ENCODE data around the gene GABRR1. TPM values are rescaled to one million over a fixed set of nuclear protein-coding genes. Genes with fewer than 3 reads are reported as not detected.
A peak's percentile ranks its signal among the peaks of the same experiment; 100 is the strongest.

Gene GABRR1
- polyA plus RNA-seq, 1 experiment, result not detected

DNA sequence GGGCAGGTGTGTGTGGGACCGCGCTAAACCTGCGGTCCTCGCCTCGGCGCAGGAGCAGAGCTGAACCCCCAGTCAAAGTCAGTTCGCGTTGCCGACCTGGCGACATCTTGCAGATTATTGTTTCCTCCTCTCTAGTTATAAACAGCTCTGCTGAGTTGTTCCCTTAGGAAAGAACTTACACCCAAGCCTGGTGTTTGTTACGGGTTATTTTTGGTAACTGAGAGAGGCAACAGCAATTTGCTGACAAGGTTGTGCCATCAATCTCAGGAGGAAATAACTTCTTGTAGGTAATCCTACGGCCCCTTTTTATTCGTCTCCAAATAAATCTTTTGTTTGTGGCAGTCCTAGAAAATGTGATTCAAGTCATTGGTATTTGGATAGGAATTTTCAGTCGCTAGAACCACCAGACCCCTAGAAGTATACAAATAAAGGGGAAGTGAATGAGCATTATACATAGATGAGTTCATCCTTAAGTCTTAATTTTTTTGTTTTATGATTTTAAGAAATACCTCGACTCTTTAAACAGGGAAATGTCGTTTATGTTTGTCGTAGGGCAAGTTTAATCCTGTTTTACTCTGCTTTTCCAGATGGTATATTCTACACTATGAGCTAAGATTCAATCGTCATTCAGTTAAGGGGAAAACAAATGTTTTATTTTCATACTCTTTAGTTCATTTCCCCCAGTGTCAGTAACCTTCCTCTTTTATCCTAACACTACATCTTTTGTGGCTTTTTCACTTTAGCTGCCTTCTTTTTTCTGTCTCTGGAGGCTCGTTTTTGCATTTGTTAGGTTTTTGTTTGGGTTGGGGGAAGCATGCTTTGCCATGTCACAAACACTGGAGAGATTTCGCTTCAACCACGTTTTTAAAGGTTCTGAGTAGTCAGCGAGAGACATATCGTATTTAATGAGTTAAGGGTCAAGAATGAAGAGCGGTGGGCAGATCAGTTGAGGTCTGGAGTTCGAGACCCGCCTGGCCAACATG is 70.1 kb downstream of the GABRR1 start:
- DNase-seq (ENCODE audit: low read depth, low spot score), result no peak
- ChIA-PET POLR2A (interaction anchor here (0.5 to 2.8 kb wide), 3 partner anchors 67 to 213 kb away, joined by 3 to 20 read pairs (median 7); partner anchors contain the start of genes PNRC1 and UBE2J1), CTCF (interaction anchor here (1.2 kb wide), 1 partner anchor 61 kb away, joined by 4 read pairs; no protein-coding TSS in a partner anchor)
- Histone ChIP-seq H3K9me3 (ENCODE audit: control insufficient read depth, insufficient read depth, low read length) (peaks cover 4% of the 10 kb centered on the region; the same call in 1 of the 2 replicates), H3K27me3 (ENCODE audit: control insufficient read depth, insufficient read depth, low read length) (peaks cover 4% of the 10 kb centered on the region), H3K4me3 (ENCODE audit: low read depth, low read length) (peak overlapping the region; percentile 66), H3K27ac (ENCODE audit: low read depth, low read length) (no peak overlapping the region)
- TF ChIP-seq, protein P1, sequence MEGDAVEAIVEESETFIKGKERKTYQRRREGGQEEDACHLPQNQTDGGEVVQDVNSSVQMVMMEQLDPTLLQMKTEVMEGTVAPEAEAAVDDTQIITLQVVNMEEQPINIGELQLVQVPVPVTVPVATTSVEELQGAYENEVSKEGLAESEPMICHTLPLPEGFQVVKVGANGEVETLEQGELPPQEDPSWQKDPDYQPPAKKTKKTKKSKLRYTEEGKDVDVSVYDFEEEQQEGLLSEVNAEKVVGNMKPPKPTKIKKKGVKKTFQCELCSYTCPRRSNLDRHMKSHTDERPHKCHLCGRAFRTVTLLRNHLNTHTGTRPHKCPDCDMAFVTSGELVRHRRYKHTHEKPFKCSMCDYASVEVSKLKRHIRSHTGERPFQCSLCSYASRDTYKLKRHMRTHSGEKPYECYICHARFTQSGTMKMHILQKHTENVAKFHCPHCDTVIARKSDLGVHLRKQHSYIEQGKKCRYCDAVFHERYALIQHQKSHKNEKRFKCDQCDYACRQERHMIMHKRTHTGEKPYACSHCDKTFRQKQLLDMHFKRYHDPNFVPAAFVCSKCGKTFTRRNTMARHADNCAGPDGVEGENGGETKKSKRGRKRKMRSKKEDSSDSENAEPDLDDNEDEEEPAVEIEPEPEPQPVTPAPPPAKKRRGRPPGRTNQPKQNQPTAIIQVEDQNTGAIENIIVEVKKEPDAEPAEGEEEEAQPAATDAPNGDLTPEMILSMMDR (IDR thresholded peaks at IDR 0.05; ENCODE audit: low read depth, low read length), result no peak

DNA sequence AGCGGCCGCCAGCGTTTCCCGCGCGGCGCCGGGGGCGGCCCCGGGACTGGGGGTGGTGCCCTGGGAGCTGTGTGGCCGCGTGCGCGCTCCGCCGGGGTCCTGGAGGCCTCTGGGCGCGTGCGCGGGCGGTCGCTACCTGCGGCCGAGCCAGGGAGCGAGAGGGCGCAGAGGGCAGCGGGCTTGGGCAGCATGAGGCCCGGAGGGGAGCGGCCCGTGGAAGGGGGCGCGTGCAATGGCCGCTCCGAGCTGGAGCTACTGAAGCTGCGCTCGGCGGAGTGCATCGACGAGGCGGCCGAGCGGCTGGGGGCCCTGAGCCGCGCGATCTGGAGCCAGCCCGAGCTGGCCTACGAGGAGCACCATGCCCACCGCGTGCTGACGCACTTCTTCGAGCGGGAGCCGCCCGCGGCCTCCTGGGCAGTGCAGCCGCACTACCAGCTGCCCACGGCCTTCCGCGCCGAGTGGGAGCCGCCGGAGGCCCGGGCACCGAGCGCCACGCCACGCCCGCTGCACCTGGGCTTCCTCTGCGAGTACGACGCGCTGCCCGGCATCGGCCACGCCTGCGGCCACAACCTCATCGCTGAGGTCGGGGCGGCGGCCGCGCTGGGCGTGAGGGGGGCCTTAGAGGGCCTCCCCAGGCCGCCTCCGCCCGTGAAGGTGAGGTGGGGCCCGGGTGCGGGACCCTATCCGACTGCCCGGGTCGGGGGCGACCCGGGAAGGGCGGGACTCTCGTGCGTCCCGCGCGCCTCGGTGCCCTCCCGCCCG is 71.0 kb downstream of the GABRR1 start, which contains the start of gene PM20D2:
PM20D2 (plus strand) TSS at position 100 of the 762 bp plus-strand sequence; CDS start at position 190, 90 bp downstream.
- Histone ChIP-seq H3K27me3 (ENCODE audit: control insufficient read depth, insufficient read depth, low read length) (peaks cover 4% of the 10 kb centered on the region), H3K9me3 (ENCODE audit: control insufficient read depth, insufficient read depth, low read length) (peaks cover 4% of the 10 kb centered on the region; the same call in 1 of the 2 replicates), H3K27ac (ENCODE audit: low read depth, low read length) (no peak within 1 kb of the TSS), H3K4me3 (ENCODE audit: low read depth, low read length) (peak within 1 kb of the TSS; percentile 66)
- CTCF ChIA-PET, result interaction anchor here (2.2 to 2.8 kb wide), 2 partner anchors 23 to 164 kb away, joined by 9 to 12 read pairs; no protein-coding TSS in a partner anchor
- DNase-seq (ENCODE audit: low read depth, low spot score), result no peak
- POLR2A ChIA-PET, result interaction anchor here (0.5 to 2.8 kb wide), 3 partner anchors 66 to 214 kb away, joined by 3 to 20 read pairs (median 7); partner anchors contain the start of genes PNRC1 and UBE2J1
- TF ChIP-seq, protein P1 (IDR thresholded peaks at IDR 0.05; ENCODE audit: low read depth, low read length), result no peak

DNA sequence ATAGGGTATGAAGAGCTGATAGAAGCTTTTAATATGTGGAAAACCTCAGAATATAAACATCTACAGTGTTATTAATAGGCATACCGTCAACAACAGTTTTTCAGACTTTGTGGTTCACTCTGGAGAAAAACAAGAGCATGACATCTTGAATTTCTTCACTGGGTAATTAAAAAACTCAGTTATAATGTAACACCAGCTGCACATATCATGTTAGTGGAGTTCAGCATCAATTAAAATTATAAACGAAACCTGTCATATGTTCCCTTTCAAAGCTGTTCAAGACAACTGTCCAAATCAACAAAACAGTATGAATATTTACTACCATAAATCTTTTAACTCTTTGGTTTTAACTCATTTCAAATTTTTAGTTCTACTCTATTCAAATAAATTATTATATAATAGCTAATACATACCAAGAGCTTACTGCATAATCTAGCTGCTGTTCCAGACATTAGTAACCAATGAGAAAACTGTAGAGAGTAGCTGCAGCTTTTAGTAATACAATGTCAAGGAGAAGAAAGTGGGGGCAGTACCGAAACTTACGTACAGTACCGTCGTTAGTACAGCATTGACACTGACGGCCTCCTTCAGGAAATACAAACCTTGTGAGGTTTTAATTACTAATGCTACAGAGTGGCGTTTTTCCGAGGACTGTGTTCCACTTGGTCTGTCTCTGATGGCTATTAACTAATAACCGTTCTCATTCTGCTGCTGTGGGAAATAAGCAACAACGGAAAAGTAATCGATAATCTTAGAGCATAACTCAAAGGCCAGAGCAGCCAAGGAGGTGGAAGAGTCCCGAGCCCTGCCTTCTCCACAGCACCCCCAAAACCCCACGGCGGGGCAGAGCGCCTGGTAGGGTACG is 71.8 kb downstream of the GABRR1 start:
- DNase-seq (ENCODE audit: low read depth, low spot score), result no peak
- H3K9me3 ChIP-seq (ENCODE audit: control insufficient read depth, insufficient read depth, low read length), result peaks cover 4% of the 10 kb centered on the region; the same call in 1 of the 2 replicates
- POLR2A ChIA-PET, result interaction anchor here (0.7 to 2.8 kb wide), 3 partner anchors 10 to 207 kb away, joined by 3 to 20 read pairs (median 3); partner anchors contain the start of genes PNRC1 and UBE2J1
- H3K27me3 ChIP-seq (ENCODE audit: control insufficient read depth, insufficient read depth, low read length), result peaks cover 4% of the 10 kb centered on the region
- peak overlapping the region; percentile 66 for H3K4me3 ChIP-seq (ENCODE audit: low read depth, low read length)
- TF ChIP-seq, protein P1 (IDR thresholded peaks at IDR 0.05; ENCODE audit: low read depth, low read length), result no peak
- CTCF ChIA-PET, result interaction anchor here (1.0 to 2.8 kb wide), 4 partner anchors 23 to 163 kb away, joined by 4 to 12 read pairs (median 7); no protein-coding TSS in a partner anchor
- H3K27ac ChIP-seq (ENCODE audit: low read depth, low read length), result no peak overlapping the region

DNA sequence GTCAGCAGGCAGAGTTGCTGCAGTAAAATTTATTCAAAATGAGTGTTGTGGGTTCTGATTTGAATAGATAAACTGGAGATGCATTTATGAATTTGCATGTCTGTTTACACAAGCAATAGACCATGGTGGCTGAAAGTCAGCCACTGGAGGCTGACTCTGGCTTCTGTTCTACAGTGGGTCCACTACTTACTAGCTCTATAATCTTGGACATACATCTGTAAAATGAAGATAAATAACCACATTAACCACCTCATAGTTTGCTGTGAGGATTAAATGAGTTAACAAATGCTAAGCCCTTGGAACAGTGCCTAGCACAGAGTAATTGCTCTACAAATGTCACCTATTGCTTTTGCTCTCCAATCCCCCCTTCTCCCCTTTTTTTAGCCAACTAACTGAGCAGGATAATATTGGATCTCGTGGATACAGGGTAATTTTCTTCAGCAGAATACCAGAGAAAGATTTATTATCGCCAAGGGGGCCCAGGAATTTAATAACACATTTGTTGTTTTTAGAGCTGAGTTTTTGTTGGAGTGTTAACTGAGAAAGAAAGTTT is 72.7 kb downstream of the GABRR1 start:
- ChIA-PET POLR2A (interaction anchor here (0.7 kb wide), 1 partner anchor 10 kb away, joined by 3 read pairs; no protein-coding TSS in a partner anchor), CTCF (interaction anchor here (0.5 to 2.8 kb wide), 5 partner anchors 22 to 162 kb away, joined by 3 to 12 read pairs (median 5); no protein-coding TSS in a partner anchor)
- peaks cover 4% of the 10 kb centered on the region; the same call in 1 of the 2 replicates for H3K9me3 ChIP-seq (ENCODE audit: control insufficient read depth, insufficient read depth, low read length)
- H3K27me3 ChIP-seq (ENCODE audit: control insufficient read depth, insufficient read depth, low read length), result peaks cover 4% of the 10 kb centered on the region
- DNase-seq (ENCODE audit: low read depth, low spot score), result no peak
- TF ChIP-seq, protein P1 (IDR thresholded peaks at IDR 0.05; ENCODE audit: low read depth, low read length), result no peak
- no peak overlapping the region for H3K27ac ChIP-seq (ENCODE audit: low read depth, low read length)
- no peak overlapping the region for H3K4me3 ChIP-seq (ENCODE audit: low read depth, low read length)

Measured in AG04450 (cell line).